ENCODE measurements around the gene OR5K2. TPM values are rescaled to one million over a fixed set of nuclear protein-coding genes. Genes with fewer than 3 reads are reported as not detected.

OR5K2 gene
- total RNA-seq (2022; extraction: Qiagen RNA extraction; ENCODE audit: low read depth), result not detected in 5 replicates

GRCh38 chr3:98497381-98497780, at the start of gene OR5K2:
Gene OR5K2, plus strand, starts transcription at chr3:98497681. Its CDS starts 0 bp downstream, at chr3:98497681.

DNA sequence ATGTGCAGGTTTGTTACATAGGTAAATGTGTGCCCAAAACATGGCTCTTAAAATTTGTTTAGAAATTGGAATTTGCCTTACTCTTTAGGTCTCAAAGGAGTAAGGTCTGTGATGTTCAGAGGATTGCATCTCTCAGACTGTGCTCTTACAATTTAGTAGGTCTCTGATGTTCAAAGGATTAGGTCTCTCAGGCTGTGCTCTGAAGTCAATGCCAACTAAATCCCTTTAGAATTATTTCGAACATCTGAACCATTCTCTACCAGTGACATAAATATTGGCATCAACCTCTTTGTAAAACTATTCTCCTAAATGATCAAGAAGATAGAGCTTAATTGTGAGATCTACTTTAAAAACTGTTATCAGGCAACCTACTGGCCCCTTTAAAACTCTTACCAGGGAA, 34.6 kb upstream of the OR5K2 start, which contains the start of gene OR5K1:
OR5K1 (plus strand) TSS at position 301 of the 400 bp plus-strand sequence. CDS start 6,376 bp downstream, outside the sequence.

DNA sequence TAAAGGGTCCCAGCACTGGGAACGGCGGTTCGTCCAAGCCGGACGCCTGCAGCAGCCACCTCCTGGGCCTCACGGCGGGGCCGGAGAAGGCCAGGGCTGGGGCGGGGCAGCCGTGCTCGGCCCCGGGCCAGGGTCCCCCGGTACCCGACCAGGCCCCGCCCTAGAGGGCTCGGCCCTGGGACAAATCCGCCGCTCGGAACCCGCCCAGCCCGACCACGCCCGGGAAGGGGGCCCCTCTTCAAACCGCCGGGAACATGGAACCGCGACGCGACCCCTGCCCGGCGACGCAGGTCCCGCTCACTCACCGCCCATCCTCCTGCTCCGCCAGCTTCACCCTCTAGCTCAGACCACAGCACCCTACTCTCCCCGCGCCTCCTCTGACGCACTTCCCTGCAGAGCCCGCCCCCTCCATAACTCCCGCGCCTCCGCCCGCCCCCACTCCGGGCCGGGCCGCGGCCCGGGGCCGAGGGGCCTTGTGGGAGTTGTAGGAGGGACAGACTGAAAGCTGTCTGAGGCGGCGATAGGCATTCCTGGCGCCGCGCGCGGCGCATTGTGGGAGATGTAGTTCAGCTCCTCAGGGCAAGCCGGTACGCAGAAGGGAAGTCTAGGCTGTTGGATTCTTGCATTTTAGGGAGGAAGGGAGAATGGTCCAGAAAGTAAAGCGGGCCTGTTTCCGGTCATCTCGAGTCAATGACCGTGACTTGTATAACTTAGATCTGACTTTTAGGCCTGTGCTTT, 25.2 kb downstream of the OR5K2 start, which contains the start of gene CLDND1:
CLDND1 (minus strand) TSS at position 359 of the 738 bp plus-strand sequence. CDS start 1,478 bp downstream, outside the sequence.

GRCh38 chr3:98531622-98532274, 34.3 kb downstream of the OR5K2 start, which contains the start of gene GPR15:
Gene GPR15, plus strand, starts transcription at chr3:98531978. Its CDS starts 56 bp downstream, at chr3:98532034.

Other genes starting within 250 kb of the OR5K2 start
- not detected in 5 replicates for gene OR5H6, start 233.4 kb upstream of the OR5K2 start, total RNA-seq (2022; extraction: Qiagen RNA extraction; ENCODE audit: low read depth)
- gene OR5H2, start 215.2 kb upstream of the OR5K2 start, total RNA-seq (2022; extraction: Qiagen RNA extraction; ENCODE audit: low read depth), result not detected in 5 replicates
- not detected in 5 replicates for gene OR5K4, start 143.8 kb upstream of the OR5K2 start, total RNA-seq (2022; extraction: Qiagen RNA extraction; ENCODE audit: low read depth)
- not detected in 5 replicates for gene OR5K3, start 107.0 kb upstream of the OR5K2 start, total RNA-seq (2022; extraction: Qiagen RNA extraction; ENCODE audit: low read depth)
- not detected in 5 replicates for gene OR5K1, start 34.5 kb upstream of the OR5K2 start, total RNA-seq (2022; extraction: Qiagen RNA extraction; ENCODE audit: low read depth)
- 50.8 to 66.3 TPM (median 57.8 TPM) in 5 replicates for gene CLDND1, start 25.2 kb downstream of the OR5K2 start, total RNA-seq (2022; extraction: Qiagen RNA extraction; ENCODE audit: low read depth)
- not detected in 5 replicates for gene GPR15, start 34.3 kb downstream of the OR5K2 start, total RNA-seq (2022; extraction: Qiagen RNA extraction; ENCODE audit: low read depth)
- gene CPOX, start 95.9 kb downstream of the OR5K2 start, total RNA-seq (2022; extraction: Qiagen RNA extraction; ENCODE audit: low read depth), result 14.8 to 24.5 TPM (median 22.8 TPM) in 5 replicates